Measurements from ENCODE around the gene TUNAR.
A peak's percentile ranks its signal among the peaks of the same experiment; 100 is the strongest.
"Not testable (repeated sequence)": the region's sequence is repeated elsewhere in the genome, so short reads cannot be mapped to it uniquely, and the experiment has no call there.

The TUNAR gene

DNA sequence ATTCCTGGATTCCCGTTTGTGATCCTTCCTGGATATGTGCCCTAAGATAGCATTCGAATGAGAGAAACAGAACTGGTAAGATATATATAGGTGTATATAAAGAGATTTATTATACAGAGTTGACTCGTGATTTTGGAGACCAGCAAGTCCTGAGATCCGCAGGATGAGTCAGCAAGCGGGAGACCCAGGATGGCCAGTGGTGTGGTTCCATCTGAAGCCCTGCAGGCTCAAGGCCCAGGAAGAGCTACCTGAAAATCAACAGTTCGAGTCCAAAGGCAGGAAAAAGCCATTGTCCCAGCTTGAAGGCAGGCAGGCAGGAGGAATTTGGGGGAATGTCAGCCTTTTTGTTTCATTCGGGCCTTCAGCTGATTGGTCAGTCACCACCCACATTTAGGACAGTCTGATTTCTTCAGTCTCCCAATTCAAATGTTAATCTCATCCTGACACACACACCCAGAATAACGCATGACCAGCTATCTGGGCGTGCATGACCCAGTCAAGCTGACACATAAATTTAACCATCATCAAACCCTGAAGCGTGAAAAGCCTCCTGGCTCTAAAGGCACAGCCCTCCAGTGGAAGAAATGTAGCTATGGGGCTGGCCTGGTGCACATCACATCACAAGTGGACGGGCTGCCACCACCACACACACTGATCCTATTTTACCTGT, 44.3 kb downstream of the TUNAR start:
- no peak for DNase-seq

DNA sequence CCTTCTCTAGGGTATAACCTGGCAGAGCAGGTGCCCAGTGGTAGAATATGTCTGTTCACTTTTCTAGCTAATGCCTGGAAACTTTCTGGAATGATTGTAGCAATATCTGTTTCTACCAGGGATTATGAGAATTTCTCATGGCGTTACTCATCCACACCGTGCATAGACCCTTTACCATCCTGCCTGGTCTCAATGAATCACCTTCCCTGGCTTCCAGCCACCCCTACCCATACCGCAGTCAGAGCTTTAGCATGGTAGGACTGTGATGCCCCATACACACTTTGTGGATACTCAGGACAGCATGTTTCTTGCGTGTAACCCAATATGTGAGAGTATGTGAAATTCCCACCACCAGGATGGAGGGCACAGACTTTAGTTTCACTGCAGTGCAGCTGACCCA, 45.4 kb downstream of the TUNAR start:
- no peak for DNase-seq

DNA sequence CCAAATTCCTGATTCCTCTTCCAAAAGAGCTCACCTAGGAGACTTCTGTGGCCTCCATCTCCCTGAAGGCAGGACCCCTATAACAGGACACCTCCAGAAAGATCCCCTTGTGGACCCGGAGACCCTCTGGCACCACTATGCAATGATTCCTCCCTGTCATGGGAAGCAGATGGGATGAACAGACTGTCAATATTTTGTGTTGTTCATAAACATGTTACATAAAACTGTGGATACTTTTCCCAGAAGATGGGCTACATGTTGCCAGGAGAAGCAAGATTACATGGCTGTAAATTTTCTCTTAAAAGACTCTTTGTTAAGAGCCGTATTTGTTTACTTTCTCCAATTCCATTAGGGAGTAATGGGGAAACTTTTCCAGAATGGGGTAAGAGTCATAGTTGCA, 52.1 kb downstream of the TUNAR start:
- no peak for DNase-seq

DNA sequence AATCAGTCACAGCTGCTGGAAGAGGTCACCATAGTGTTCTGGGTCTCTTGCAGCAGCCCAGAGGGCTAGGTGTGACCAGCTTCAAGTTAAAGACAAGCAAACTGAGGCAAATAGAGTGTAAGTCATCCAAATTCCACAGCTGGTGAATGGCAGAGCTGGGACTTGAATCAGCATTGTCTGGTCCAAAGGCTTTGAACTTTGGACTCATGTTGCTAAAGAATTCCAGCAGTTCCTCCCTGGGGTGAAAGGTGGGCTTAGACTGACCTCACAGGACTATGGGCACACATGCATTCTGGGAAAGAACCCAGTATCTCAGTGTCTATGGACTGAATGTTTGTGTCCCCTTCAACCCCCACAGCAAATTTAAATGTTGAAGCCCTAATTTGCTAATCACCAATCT, 54.8 kb downstream of the TUNAR start:
- DNase-seq = no peak

DNA sequence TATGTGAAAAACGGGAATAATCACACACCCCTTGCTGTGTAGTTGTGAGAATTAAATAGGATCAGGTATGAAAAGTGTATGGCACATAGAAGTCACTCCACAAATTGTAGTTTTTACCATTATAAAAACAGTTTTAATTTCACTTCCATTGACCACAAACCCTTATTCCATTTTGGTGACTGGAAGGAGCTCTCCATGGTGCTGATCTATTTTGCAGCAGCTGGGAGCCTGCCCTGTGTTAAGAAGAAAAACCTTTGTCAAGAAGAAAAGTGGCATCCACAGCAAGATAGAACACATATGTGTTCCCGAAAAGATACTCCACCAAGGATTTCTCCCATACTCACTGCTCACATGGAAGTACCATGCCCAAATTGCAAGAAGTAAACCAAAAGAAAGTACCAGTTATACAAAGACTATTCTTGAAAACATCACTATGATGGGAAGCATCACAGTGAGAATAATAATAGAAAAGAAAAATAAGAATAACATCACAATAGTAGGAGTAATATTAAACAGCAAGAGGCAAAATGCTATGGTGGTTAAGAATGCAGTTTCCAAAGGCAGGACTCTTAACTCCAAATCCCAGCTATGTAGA, 58.7 kb downstream of the TUNAR start:
- no peak for DNase-seq

DNA sequence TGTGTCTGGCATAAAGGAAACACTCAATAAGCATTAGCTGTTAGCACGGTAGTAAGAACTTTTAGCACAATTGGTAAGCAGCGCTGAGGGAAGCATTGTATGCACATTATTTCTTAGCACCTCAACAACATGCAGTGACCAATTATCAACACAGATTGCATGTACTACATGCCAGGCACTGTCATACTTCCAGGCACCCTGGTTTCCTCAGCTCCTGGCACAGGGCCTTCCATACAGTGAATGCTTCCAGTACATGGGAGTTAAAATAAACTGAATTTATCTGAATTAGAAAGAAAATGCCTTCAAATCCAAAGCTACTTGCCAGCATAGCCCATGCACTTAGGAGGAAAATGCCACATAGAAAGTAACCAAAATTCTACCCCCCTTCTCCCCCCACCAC, 59.4 kb downstream of the TUNAR start:
- no peak for DNase-seq

DNA sequence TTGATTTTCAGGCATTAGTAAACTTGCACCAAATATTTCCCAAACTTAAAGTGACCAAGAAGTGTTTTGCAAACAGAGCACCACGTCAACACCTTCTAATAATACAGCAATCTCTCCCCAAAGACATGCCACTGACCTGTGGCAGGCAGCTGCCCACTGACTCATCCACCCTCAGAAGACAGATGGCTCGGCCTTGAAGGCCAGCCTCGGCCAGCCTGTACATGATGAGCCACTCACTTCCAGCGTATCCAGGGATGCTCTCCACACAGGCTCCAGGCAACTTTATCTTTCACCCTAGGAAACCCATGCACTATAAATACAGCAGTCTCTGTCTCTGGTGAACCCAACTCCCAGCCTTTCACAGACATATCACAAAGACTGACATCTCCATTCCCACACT, 62.7 kb downstream of the TUNAR start:
- DNase-seq = no peak

DNA sequence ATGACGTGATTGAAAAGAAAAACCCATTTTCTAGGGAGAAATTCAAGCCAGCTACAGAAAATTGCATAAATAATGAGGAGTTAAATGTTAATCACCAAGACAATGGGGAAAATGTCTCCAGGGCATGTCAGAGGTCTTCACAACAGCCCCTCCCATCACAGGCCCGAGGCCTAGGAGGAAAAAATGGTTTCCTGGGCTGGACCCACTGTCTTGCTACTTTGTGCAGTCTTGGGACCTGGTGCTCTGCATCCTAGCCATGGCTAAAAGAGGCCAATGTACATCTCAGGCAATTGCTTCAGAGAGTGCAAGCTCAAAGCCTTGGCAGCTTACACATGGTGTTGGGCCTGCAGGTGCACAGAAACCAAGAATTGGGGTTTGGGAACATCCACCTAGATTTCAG, 65.3 kb downstream of the TUNAR start:
- DNase-seq = no peak

DNA sequence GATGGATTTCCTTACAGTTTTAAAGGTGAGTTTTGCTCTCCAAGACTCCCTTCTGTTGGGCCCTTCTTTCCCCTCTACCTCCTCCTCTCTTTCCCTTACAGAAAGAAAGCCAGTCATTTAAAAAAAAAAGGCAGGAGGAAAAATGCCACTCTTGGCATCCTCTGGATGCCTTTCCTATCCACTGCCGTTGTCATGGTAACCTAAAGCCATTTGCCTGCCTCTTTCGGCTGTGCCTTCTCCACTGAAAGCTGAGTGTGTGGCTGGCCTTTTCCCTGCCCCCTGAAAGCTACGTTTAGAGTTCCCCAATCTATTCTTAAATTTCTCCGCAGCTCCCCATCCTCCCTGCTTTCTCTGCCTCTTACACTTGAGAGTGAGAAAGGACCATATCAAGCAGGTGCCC, 67.1 kb downstream of the TUNAR start:
- peak; percentile 6 to 30 for DNase-seq

DNA sequence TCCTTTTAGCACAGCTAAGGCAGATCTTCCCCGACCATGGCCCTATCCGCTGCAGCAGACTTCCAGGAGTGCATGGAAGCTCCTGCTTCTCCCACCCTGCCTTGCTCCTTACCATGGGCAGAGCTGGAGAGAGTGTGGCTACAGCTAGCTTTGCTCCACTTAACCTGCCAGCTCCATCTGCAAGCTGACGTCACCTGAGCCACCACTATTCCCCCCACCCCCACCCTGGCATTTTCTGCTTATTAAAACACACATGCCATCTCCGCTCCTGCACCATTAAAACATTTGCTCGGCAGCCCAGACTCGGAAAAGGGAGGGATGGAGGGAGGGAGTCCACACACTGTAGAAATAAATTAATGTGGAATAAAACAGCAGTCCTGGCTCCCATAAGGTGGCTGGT, 67.8 kb downstream of the TUNAR start:
- DNase-seq = no peak

DNA sequence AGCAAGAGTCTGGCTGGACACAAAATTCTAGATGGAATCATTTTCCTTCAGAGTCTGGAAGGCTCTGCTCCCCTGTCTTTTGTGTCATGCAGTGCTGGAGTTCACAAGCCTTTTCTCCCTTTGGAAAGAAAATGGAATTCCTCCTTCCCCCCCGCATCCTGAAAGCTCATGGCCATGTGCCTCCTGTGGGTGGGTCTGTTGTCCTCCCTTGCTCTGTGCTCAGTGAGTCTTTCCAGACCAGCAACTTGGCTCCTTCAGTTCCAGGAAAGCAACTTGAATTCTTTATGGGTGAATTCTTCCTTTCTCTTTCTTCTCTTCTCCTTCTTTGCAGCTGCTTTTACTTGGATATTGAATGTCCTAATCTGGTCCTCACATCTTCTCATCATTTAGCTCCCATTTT, 70.2 kb downstream of the TUNAR start:
- no peak for DNase-seq

DNA sequence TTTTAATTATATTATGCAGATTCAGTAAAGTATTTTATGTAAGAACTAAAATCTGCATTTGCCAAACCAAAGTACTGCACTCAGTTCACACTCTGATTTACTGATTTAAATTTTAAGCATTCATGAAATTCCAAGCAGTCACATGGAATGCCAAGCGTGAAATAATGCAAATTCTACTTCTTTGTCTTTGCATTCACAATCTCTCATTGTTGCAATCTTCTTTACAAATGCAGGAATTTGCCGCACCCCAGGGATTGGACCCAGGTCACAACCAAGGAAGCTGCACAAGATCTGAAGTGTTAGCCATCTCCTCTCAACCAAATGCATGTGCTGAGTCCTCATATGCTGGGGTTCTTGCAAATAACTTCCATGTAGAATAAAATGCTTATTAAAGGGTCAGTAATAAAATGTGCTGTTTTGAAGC, 71.9 kb downstream of the TUNAR start:
- DNase-seq = no peak

DNA sequence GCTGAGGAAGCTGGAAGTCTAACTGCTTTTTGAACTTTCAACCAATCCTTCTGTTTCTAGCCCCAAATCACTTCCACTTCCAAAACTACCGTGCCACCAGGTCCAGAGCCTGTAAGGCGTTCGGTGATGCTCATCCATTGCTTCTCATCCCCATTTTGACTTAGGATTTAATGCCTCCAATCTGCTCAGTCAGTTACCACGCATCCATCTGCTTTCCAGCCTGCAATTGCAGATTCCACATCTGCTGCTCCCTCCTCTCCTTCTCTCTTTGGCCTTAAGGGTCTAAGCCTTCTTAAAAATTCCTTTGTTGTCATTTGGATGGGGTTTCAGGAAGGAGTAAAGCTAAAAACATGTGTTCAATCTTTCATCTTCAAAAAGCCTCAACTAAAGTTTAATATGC, 74.7 kb downstream of the TUNAR start:
- DNase-seq = no peak

DNA sequence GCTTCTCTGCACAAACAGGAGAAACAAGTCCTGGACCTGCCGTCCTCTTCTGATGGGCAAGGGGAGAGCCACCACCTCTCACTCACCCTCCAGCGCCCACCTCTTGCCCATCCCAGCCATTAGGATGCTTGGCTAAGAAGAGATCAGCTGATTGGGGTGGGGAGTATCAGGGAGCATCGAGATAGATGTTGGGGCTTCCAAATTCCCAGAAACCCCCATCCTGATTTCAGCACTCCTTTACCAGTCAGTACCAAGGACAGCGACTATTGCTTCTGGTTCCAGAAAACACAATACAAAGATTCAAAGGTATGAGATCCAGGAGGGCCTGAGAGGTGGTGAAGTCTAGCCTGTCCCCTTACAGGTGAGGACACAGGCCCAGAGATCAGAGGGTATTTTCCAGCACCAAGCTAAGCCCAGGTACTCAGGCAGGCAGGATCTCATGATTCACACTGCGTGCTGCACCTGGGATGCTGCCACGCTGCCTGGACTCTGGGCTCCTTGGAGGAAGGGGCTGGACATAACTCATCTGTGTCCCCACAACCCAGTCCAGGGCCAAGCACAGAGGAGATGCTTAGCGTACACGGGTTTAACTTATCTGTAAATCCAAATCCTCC, 76.6 kb downstream of the TUNAR start:
- no peak for DNase-seq

DNA sequence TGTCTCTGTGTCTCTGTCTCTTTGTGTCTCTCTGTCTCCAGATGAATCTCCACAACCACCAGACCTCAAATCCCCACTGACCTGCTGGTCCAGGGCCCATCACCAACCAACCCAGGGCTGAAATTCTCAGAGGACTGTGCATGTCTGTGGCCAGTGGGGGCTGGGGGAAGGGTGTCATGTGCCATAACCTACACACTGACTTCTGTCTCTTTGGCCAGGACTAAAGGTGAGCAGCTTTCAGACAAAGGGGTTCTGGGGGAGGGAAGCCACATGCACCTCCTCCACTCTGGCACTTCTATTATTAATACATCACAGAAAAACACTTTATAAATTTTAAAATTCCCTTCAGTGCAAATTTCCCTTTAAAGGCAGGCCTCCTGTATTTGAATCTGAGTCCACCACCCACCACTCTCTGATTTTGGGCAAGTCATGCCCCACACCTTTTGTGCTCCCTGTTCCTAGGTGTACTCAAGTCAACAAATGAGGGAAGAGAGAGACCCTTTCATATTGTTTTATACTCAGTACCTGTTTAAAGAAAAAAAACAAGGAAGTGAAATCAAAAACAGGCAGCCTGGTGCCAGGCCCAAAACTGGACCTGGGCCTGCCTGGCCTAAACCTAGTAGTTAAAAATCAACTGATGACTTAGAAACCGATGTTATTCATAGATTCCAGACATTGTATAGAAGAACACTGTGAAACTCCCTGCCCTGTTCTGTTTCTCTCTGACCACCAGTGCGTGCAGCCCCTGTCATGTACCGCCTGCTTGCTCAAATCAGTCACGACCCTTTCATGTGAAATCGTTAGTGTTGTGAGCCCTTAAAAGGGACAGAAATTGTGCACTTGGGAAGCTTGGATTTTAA, 80.2 kb downstream of the TUNAR start:
- DNase-seq = no peak

DNA sequence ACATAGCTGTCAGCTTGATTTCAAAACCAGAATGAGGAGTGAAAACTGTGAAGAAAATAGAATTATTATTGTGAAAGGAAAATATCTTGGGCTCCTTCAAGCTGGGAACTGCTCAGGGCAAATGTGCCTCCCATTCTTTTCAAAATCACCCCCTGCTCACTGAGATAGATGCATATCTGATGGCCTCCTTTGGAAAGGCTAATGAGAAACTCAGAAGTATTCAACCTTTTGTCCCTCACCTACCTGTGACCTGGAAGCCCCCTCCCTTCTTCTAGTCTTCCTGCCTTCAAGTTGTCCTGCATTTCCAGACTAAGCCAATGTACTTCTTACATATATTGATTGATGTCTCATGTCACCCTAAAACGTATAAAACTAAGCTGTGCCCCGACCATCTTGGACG, 81.5 kb downstream of the TUNAR start:
- DNase-seq = no peak

DNA sequence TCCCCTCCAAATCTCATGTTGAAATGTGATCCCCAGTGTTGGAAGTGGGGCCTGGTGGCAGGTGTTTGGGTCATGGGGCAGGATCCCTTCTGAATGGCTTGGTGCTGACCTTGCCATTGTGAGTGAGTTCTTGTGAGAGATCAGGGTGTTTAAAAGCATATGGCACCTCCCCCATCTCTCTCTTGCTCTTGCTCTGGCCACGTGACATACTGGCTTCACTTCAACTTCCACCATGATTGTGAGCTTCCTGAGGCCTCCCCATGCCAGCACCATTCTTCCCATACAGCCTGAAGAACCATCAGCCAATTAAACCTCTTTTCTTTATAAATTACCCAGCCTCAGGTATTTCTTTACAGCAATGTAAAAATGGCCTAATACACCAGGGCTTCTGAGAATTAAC, 82.7 kb downstream of the TUNAR start:
- no peak for DNase-seq

DNA sequence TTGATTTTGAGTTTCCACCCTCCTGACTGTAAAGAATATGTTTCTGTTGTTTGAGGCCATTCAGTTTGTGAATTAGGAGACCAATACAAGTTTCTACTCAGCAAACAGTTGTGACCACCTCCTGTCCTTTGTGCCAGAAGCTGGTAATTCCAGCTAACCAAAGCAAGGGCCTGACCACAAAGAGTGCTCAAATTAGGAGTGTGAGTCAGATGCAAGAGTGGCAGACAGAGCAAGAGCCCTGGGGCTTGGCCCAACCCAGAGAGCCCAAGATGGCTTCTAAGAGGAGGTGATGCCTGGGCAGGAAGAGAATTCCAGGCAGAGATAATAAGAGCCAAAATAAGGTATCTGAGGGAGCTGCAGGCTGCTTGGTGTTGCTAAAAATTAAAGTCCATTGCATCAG, 84.8 kb downstream of the TUNAR start:
- no peak for DNase-seq

DNA sequence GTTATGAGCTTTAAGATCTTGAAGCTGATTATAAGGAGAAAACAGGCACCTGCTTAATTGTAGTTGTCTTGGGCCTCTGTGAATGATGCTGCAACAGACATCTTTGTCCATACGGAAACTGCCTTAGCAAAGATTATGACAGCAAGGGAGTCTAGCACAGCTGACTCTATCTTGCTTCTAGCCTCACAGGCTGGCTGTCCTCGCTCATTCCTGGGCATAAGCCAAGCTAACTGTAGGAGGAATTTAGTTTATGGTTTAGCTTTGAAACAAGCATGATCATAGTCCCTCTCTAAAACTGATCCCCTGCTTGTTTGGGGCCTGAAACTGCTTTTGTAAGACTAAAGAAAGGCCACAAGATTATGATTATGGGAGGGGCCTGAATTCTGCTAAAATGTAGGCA, 88.3 kb downstream of the TUNAR start:
- peak in 1 of 2 donors; percentile 5 for DNase-seq

DNA sequence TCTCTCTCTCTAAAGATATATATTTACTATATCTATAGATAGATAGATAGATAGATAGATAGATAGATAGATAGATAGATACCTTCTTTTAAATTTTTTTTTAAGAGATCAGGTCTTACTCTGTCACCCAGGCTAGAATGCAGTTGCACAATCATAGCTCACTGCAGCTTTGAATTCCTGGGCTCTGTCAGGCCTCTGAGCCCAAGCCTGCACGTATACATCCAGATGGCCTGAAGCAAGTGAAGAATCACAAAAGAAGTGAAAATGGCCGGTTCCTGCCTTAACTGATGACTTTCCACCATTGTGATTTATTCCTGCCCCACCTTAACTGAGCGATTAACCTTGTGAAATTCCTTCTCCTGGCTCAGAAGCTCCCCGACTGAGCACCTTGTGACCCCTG, 91.4 kb downstream of the TUNAR start:
- not testable (repeated sequence) for DNase-seq

All from hippocampal formation (tissue), 2 donors.